H9 (cell line): Measurements from ENCODE around the gene SLC2A9. TPM values are rescaled to one million over a fixed set of nuclear protein-coding genes. Genes with fewer than 3 reads are reported as not detected.

ENCODE experiments used
- DNase-seq: peaks from one replicate; pipeline ENCODE4 v3.0.0-alpha.2; 2017
- H2AFZ ChIP-seq: one replicate; pipeline ENCODE4 v1.6.1; 2013; ENCODE audit warnings: mild to moderate bottlenecking, low read length, control low read depth, moderate library complexity
- H2AK5ac ChIP-seq: 2 replicates; pipeline ENCODE4 v1.6.1; 2013; ENCODE audit warnings: low read length, control low read depth, mixed read lengths; ENCODE audit not compliant: insufficient read length
- H2BK120ac ChIP-seq: one replicate; pipeline ENCODE4 v1.6.1; 2013; ENCODE audit warnings: low read depth, mild to moderate bottlenecking, low read length, control low read depth, inconsistent platforms; ENCODE audit not compliant: poor library complexity, severe bottlenecking
- H2BK12ac ChIP-seq: 2 replicates; pipeline ENCODE4 v1.6.1; 2013; ENCODE audit warnings: low read length, control low read depth, mixed read lengths, low read depth; ENCODE audit not compliant: insufficient read length
- H2BK15ac ChIP-seq: 2 replicates; pipeline ENCODE4 v1.6.1; 2013; ENCODE audit warnings: low read depth, low read length, control low read depth
- H2BK20ac ChIP-seq: one replicate; pipeline ENCODE4 v1.6.1; 2013; ENCODE audit warnings: low read depth, mild to moderate bottlenecking, low read length, control low read depth, inconsistent platforms; ENCODE audit not compliant: poor library complexity, severe bottlenecking
- H2BK5ac ChIP-seq: 2 replicates; pipeline ENCODE4 v1.6.1; 2013; ENCODE audit warnings: low read length, control low read depth, mixed read lengths; ENCODE audit not compliant: insufficient read length
- H3K14ac ChIP-seq: 2 replicates; pipeline ENCODE4 v1.6.1; 2013; ENCODE audit warnings: low read length, control low read depth; ENCODE audit not compliant: insufficient read depth
- H3K18ac ChIP-seq: 2 replicates; pipeline ENCODE4 v1.6.1; 2013; ENCODE audit warnings: low read depth, mild to moderate bottlenecking, mixed read lengths, low read length, control low read depth; ENCODE audit not compliant: insufficient read length
- H3K23ac ChIP-seq: 2 replicates; pipeline ENCODE4 v1.6.1; 2013; ENCODE audit warnings: low read length, control low read depth, mixed read lengths, low read depth; ENCODE audit not compliant: insufficient read length
- H3K23me2 ChIP-seq: 2 replicates; pipeline ENCODE4 v1.6.1; 2013; ENCODE audit warnings: low read depth, mild to moderate bottlenecking, mixed read lengths, low read length, control low read depth; ENCODE audit not compliant: insufficient read length, poor library complexity, severe bottlenecking
- H3K27ac ChIP-seq: 2 replicates; pipeline ENCODE4 v1.5.1; 2013; ENCODE audit warnings: low read length, control low read depth, mixed read lengths, low read depth; ENCODE audit not compliant: insufficient read length
- H3K27me3 ChIP-seq: 2 replicates; pipeline ENCODE4 v1.6.1; 2013; ENCODE audit warnings: low read length, control low read depth, inconsistent platforms; ENCODE audit not compliant: insufficient read depth
- H3K4ac ChIP-seq: 2 replicates; pipeline ENCODE4 v1.6.1; 2013; ENCODE audit warnings: low read depth, mild to moderate bottlenecking, control low read depth, inconsistent platforms, low read length, moderate library complexity
- H3K4me1 ChIP-seq: 2 replicates; pipeline ENCODE4 v1.6.1; 2013; ENCODE audit warnings: low read length, control low read depth, inconsistent platforms; ENCODE audit not compliant: insufficient read depth
- H3K4me2 ChIP-seq: 2 replicates; pipeline ENCODE4 v1.6.1; 2013; ENCODE audit warnings: low read length, control low read depth, mixed read lengths; ENCODE audit not compliant: insufficient read length, insufficient read depth
- H3K56ac ChIP-seq: 2 replicates; pipeline ENCODE4 v1.6.1; 2013; ENCODE audit warnings: low read depth, mild to moderate bottlenecking, mixed read lengths, low read length, control low read depth; ENCODE audit not compliant: insufficient read length
- H3K79me1 ChIP-seq: 2 replicates; pipeline ENCODE4 v1.6.1; 2013; ENCODE audit warnings: low read depth, mild to moderate bottlenecking, moderate library complexity, low read length, control low read depth, inconsistent platforms; ENCODE audit not compliant: insufficient read depth, poor library complexity, severe bottlenecking
- H3K79me2 ChIP-seq: 2 replicates; pipeline ENCODE4 v1.6.1; 2013; ENCODE audit warnings: low read length, control low read depth, inconsistent platforms; ENCODE audit not compliant: insufficient read depth
- H3K9ac ChIP-seq: 2 replicates; pipeline ENCODE4 v1.6.1; 2013; ENCODE audit warnings: low read length, control low read depth, mixed read lengths; ENCODE audit not compliant: insufficient read length; ENCODE audit errors: extremely low read depth
- H3K9me3 ChIP-seq: one replicate; pipeline ENCODE4 v1.6.1; 2013; ENCODE audit warnings: low read depth, low read length, inconsistent platforms; ENCODE audit not compliant: control insufficient read depth
- H3T11ph ChIP-seq: one replicate; pipeline ENCODE4 v1.6.1; 2013; ENCODE audit warnings: mild to moderate bottlenecking, low read length, control low read depth, inconsistent platforms
- H4K20me1 ChIP-seq: one replicate; pipeline ENCODE4 v1.6.1; 2013; ENCODE audit not compliant: control insufficient read depth, insufficient read length, insufficient read depth
- H4K5ac ChIP-seq: 2 replicates; pipeline ENCODE4 v1.6.1; 2013; ENCODE audit warnings: low read depth, mild to moderate bottlenecking, mixed read lengths, low read length, control low read depth; ENCODE audit not compliant: insufficient read length
- H4K8ac ChIP-seq: replicated peaks from 2 replicates; pipeline ENCODE4 v1.6.1; 2013; ENCODE audit warnings: low read length, control low read depth, mixed read lengths, low read depth; ENCODE audit not compliant: insufficient read length
- H4K91ac ChIP-seq: 2 replicates; pipeline ENCODE4 v1.6.1; 2013; ENCODE audit warnings: low read depth, mild to moderate bottlenecking, moderate library complexity, mixed read lengths, low read length, control low read depth; ENCODE audit not compliant: insufficient read length
- H3K27ac Mint-ChIP-seq, 3 experiments: 2 replicates in 2 of 3; 3 replicates in 1 of 3; pipeline ENCODE4 v1.8.0; 2020 to 2021; ENCODE audit warnings: mixed read lengths in 3 of 3, mild to moderate bottlenecking in 1 of 3, moderate library complexity in 1 of 3
- H3K27me3 Mint-ChIP-seq: 2 replicates; pipeline ENCODE4 v1.8.0; 2021; ENCODE audit warnings: low read depth, mild to moderate bottlenecking, moderate library complexity, mixed read lengths
- H3K36me3 Mint-ChIP-seq, 3 experiments: 2 replicates in 2 of 3; 3 replicates in 1 of 3; pipeline ENCODE4 v1.8.0; 2020 to 2021; ENCODE audit warnings: low read depth in 3 of 3, mixed read lengths in 3 of 3; ENCODE audit not compliant: insufficient read depth in 1 of 3
- H3K4me1 Mint-ChIP-seq, 2 experiments: 2 replicates each; pipeline ENCODE4 v1.8.0; 2020; ENCODE audit warnings: mixed read lengths in 2 of 2
- H3K4me3 Mint-ChIP-seq, 2 experiments: 2 replicates in 1 of 2; 3 replicates in 1 of 2; pipeline ENCODE4 v1.8.0; 2020 to 2021; ENCODE audit warnings: mild to moderate bottlenecking in 2 of 2, mixed read lengths in 2 of 2, moderate library complexity in 1 of 2
- H3K9me3 Mint-ChIP-seq, 2 experiments: 2 replicates in 1 of 2; 3 replicates in 1 of 2; pipeline ENCODE4 v1.8.0; 2020; ENCODE audit warnings: mild to moderate bottlenecking in 2 of 2, mixed read lengths in 2 of 2, moderate library complexity in 1 of 2
- CTCF ChIP-seq: fragments of 200-600 bp; sonication (generic); conservative IDR thresholded peaks from 3 replicates; pipeline ENCODE4 v1.8.0; 2021; ENCODE audit warnings: antibody characterized with exemption, mild to moderate bottlenecking
- WGBS: extraction: QIAGEN DNeasy Blood & Tissue Kit; methylation state at CpG from one replicate; pipeline ENCODE4 v1.1.7; 2013; ENCODE audit warnings: missing lambda C conversion rate, low lambda C conversion rate, mixed read lengths; ENCODE audit not compliant: insufficient read length; ENCODE audit errors: extremely low coverage; 5-methylcytosine and 5-hydroxymethylcytosine counted together
- total RNA-seq: library from RNA; stranded (reverse); gene quantifications from 2 replicates; pipeline ENCODE4 v1.2.1, GENCODE V29; 2021

Gene SLC2A9
- total RNA-seq, 1 experiment from 2014 or later: 0.79 TPM

DNA sequence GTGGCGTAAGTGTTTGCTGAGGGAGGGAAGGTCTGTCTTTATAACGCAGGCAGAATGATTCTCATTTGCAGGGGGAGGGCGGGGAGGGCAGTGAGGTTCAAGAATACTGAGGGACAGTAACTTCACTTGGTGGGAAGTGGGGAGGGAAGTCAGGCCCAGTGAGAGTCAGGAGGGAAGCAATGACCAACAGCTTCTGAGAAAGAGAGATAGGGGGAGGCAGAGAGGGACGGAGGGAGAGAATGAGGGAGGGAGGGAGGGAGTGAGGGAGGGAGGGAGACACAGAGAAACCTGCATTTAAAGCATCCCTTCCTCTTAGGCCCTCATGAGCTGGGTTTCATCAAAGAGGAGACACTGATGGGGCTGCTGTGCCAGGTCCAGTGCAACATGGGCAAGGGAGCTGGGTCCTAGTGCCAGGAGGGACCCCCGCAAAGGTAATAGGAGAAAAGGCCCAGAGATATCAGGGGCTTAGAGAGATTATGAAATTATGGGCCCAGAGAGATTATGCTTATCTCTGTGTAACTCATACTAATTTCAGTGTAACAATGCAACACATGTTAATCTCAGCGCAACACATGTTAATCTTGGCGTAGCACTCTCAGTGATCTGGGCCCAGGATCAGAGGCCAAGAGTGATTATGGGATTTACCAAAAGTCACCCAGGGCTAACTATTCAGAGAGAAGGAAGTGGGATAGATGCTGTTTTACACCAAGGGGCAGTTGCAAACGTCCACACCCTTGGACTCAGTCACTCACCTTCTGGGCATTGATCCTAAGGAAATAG lies 127.8 kb downstream of the SLC2A9 start:
- H3K4me3 Mint-ChIP-seq: no peak overlapping the region
- no peak overlapping the region for H2BK12ac ChIP-seq

More for the DNA sequence above, 127.8 kb downstream of the SLC2A9 start:
- H3K27me3 ChIP-seq: no peaks in the 10 kb centered on the region
- H2AK5ac ChIP-seq: no peak overlapping the region
- H3K23me2 ChIP-seq: no peaks in the 10 kb centered on the region
- no peak overlapping the region for H2BK120ac ChIP-seq
- H3K4ac ChIP-seq: no peak overlapping the region
- H3T11ph ChIP-seq: no peak overlapping the region
- Mint-ChIP-seq H3K36me3 (no peaks in the 10 kb centered on the region), H3K27ac (no peak overlapping the region), H3K4me1 (peaks cover 7 to 19% of the 10 kb centered on the region in 2 experiments), H3K9me3 (no peaks in the 10 kb centered on the region), H3K27me3 (peaks cover 17% of the 10 kb centered on the region)
- DNase-seq: no peak
- no CpG with 5 or more reads among the region's 8 CpGs for WGBS
- H3K4me2 ChIP-seq: no peak overlapping the region
- no peak overlapping the region for H2BK20ac ChIP-seq
- H3K14ac ChIP-seq: no peak overlapping the region
- H2AFZ ChIP-seq: no peak overlapping the region
- no peak overlapping the region for H2BK15ac ChIP-seq
- TF ChIP-seq CTCF: no peak
- no peaks in the 10 kb centered on the region for H4K20me1 ChIP-seq
- no peak overlapping the region for H3K27ac ChIP-seq
- H3K79me2 ChIP-seq: no peaks in the 10 kb centered on the region
- H2BK5ac ChIP-seq: no peak overlapping the region
- no peak overlapping the region for H3K9ac ChIP-seq
- H3K56ac ChIP-seq: no peak overlapping the region
- H4K5ac ChIP-seq: no peak overlapping the region
- H3K23ac ChIP-seq: no peak overlapping the region
- H4K91ac ChIP-seq: no peak overlapping the region
- H4K8ac ChIP-seq: no peak overlapping the region
- no peaks in the 10 kb centered on the region for H3K79me1 ChIP-seq
- no peaks in the 10 kb centered on the region for H3K9me3 ChIP-seq
- no peak overlapping the region for H3K18ac ChIP-seq
- H3K4me1 ChIP-seq: no peaks in the 10 kb centered on the region
